Measurements from ENCODE around the gene ZC4H2. TPM values are rescaled to one million over a fixed set of nuclear protein-coding genes. Genes with fewer than 3 reads are reported as not detected.
"Not testable (repeated sequence)": the region's sequence is repeated elsewhere in the genome, so short reads cannot be mapped to it uniquely, and the experiment has no call there.

The ZC4H2 gene, protein sequence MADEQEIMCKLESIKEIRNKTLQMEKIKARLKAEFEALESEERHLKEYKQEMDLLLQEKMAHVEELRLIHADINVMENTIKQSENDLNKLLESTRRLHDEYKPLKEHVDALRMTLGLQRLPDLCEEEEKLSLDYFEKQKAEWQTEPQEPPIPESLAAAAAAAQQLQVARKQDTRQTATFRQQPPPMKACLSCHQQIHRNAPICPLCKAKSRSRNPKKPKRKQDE
- total RNA-seq, result 1 to 10 TPM in 3 of 4 donors, under 1 TPM in 1; 0.70 to 3.9 (median 2.7) TPM

DNA sequence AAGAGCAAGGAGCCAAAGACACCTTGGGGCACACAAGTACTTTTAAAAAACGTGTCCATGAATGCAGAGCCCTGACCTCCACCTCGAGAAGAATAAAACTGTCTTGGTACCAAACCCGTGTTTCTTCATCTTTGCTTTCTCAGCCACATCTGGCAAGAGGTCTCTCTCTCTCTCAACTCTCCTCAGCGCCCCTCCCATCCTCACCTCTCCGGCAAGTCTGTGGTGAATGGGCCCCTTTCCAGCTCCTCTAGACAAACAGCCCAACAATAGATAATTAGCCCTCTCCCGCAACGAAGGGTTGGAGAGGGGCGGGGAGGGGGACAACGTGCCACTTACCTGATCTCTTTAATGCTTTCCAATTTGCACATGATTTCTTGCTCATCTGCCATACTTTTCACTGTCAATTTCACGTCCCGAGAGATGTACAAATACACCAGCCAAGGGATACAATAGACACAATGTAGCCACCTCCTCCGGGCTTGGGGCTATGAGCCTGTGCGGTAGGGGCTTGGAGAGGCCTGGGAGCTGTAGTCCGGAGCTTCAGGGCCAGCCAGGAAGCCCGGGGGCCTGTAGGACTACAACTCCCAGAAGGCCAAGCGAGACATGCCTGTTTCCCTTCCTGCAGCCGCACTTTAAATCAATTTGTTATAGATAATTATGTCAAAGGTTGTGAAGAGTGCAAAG, at the start of gene ZC4H2:
TSS of gene ZC4H2 (minus strand) at position 462 of the 684 bp plus-strand sequence. CDS start at position 389, 73 bp downstream.
- no peak for TF ChIP-seq POLR2A (IDR thresholded peaks at IDR 0.05)
- TF ChIP-seq, protein P1, sequence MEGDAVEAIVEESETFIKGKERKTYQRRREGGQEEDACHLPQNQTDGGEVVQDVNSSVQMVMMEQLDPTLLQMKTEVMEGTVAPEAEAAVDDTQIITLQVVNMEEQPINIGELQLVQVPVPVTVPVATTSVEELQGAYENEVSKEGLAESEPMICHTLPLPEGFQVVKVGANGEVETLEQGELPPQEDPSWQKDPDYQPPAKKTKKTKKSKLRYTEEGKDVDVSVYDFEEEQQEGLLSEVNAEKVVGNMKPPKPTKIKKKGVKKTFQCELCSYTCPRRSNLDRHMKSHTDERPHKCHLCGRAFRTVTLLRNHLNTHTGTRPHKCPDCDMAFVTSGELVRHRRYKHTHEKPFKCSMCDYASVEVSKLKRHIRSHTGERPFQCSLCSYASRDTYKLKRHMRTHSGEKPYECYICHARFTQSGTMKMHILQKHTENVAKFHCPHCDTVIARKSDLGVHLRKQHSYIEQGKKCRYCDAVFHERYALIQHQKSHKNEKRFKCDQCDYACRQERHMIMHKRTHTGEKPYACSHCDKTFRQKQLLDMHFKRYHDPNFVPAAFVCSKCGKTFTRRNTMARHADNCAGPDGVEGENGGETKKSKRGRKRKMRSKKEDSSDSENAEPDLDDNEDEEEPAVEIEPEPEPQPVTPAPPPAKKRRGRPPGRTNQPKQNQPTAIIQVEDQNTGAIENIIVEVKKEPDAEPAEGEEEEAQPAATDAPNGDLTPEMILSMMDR (IDR thresholded peaks at IDR 0.05 in 4 of 5, conservative IDR thresholded peaks at IDR 0.05 in 1 of 5), result no peak
- Histone ChIP-seq H3K4me3 (peak within 1 kb of the TSS; percentile 49 to 73 (median 64)), H3K27ac (peak within 1 kb of the TSS in 1 of 4 donors; percentile 20), H3K27me3 (no peaks in the 10 kb centered on the region), H3K4me1 (no peaks in the 10 kb centered on the region), H3K36me3 (no peaks in the 10 kb centered on the region), H3K9me3 (peaks cover 0 to 5% (median 0%) of the 10 kb centered on the region in 3 donors)
- intact Hi-C loops (cut with DNase I; ENCODE audit: low total_unique reads) (no loop called here), in situ Hi-C loops (cut with MboI; ENCODE audit: low sequenced_read_pairs in 4 of 4) (no loop called here)
- DNase-seq (peak; percentile 43 to 49), ATAC-seq (peak; percentile 87 to 90)

DNA sequence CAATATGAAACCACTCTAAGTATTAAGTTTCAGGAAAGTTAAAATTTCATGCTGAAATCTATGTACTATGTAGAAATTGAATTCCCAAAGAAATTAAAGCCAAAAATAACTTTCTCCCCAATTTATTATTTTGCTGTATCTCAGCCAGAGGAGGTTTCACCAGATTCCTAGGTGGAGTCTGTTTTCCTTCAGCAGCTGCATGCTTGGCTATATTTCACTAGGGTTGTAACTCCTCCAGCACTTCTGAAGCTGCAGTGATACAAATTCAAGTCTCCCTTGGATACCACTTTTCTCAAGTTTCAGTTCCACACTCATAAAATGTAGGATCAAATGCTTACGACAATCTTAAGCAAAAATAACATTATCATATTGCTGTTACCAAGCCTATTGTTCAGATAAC, 41.2 kb upstream of the ZC4H2 start:
- Histone ChIP-seq H3K9me3 (no peaks in the 10 kb centered on the region), H3K4me1 (no peaks in the 10 kb centered on the region), H3K27ac (no peak overlapping the region), H3K27me3 (no peaks in the 10 kb centered on the region), H3K36me3 (no peaks in the 10 kb centered on the region), H3K4me3 (no peak overlapping the region)
- in situ Hi-C loops (cut with MboI; ENCODE audit: low sequenced_read_pairs in 4 of 4), result no loop called here
- ATAC-seq, result no peak
- no peak for TF ChIP-seq POLR2A (IDR thresholded peaks at IDR 0.05)
- TF ChIP-seq, protein P1 (IDR thresholded peaks at IDR 0.05 in 4 of 5, conservative IDR thresholded peaks at IDR 0.05 in 1 of 5), result no peak
- DNase-seq, result no peak
- intact Hi-C loops (cut with DNase I; ENCODE audit: low total_unique reads), result no loop called here

DNA sequence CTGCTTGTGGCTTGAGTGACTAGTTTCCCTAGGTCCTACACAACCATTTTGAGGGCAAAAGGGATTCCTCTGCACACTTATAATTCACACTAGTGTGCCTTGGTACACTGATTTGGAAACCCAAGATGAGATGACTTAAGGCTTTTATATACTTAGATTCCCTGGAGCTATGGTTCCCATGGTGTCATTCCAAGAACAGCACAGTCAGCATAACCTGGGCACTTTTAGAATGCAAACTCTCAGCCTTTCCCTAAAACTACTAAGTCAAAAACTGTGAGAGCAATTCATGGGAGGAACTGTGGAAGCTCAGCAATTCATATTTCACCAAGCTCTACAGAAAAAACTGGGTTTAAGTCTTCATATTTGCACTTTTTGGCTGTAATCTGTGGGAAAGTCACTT, 38.0 kb upstream of the ZC4H2 start:
- H3K4me1 ChIP-seq, result no peaks in the 10 kb centered on the region
- TF ChIP-seq, protein P1 (IDR thresholded peaks at IDR 0.05 in 4 of 5, conservative IDR thresholded peaks at IDR 0.05 in 1 of 5), result no peak
- TF ChIP-seq POLR2A (IDR thresholded peaks at IDR 0.05), result no peak
- H3K9me3 ChIP-seq, result no peaks in the 10 kb centered on the region
- H3K4me3 ChIP-seq, result no peak overlapping the region
- H3K27ac ChIP-seq, result no peak overlapping the region
- no peaks in the 10 kb centered on the region for H3K36me3 ChIP-seq
- in situ Hi-C loops (cut with MboI; ENCODE audit: low sequenced_read_pairs in 4 of 4), result no loop called here
- no peaks in the 10 kb centered on the region for H3K27me3 ChIP-seq
- intact Hi-C loops (cut with DNase I; ENCODE audit: low total_unique reads), result no loop called here
- DNase-seq (no peak), ATAC-seq (no peak)

DNA sequence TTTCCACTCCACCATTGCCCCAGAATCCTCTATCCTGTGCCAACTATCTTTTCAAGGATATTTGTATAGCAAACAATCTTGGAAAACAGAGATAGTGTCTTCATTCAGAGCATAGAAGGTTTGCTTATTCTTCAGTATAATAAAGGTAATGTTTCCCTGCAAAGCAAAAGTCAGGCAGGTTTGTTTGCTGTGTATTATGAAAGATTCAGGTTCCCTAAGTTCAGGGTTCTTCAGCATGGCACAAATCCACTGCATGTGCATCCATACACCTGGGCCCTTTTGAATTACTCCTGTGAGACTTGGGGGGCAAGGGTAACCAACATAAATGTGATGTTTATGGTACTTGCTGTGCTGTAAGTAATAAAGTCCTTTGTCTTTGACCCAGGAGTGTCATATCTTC, 33.2 kb upstream of the ZC4H2 start:
- Histone ChIP-seq H3K4me1 (no peaks in the 10 kb centered on the region), H3K27ac (no peak overlapping the region), H3K9me3 (no peaks in the 10 kb centered on the region), H3K4me3 (no peak overlapping the region), H3K27me3 (no peaks in the 10 kb centered on the region), H3K36me3 (no peaks in the 10 kb centered on the region)
- ATAC-seq, result no peak
- DNase-seq, result no peak
- in situ Hi-C loops (cut with MboI; ENCODE audit: low sequenced_read_pairs in 4 of 4) (no loop called here), intact Hi-C loops (cut with DNase I; ENCODE audit: low total_unique reads) (no loop called here)
- TF ChIP-seq, protein P1 (IDR thresholded peaks at IDR 0.05 in 4 of 5, conservative IDR thresholded peaks at IDR 0.05 in 1 of 5), result no peak
- TF ChIP-seq POLR2A (IDR thresholded peaks at IDR 0.05), result no peak

DNA sequence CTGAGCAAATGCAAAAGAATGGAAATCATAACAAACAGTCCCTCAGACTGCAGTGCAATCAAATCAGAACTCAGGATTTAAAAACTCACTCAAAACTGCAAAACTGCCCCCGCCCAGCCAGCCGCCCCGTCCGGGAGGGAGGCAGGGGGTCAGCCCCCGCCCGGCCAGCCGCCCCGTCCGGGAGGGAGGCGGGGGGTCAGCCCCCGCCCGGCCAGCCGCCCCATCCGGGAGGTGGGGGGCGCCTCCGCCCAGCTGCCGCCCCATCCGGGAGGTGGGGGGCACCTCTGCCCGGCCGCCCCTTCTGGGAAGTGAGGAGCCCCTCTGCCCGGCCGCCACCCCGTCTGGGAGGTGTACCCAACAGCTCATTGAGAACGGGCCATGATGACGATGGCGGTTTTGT, 26.0 kb upstream of the ZC4H2 start:
- H3K27ac ChIP-seq; H3K4me1 ChIP-seq; H3K27me3 ChIP-seq; in situ Hi-C loops (cut with MboI; ENCODE audit: low sequenced_read_pairs in 4 of 4); intact Hi-C loops (cut with DNase I; ENCODE audit: low total_unique reads); DNase-seq; H3K4me3 ChIP-seq; H3K9me3 ChIP-seq; H3K36me3 ChIP-seq; ATAC-seq: not testable (repeated sequence)

Measured in gastrocnemius medialis (tissue), 4 donors.